ENCODE data around the gene REC114.
A peak's percentile ranks its signal among the peaks of the same experiment; 100 is the strongest.

Gene REC114

GRCh38 chr15:73578026-73578425 is 135.1 kb downstream of the REC114 start:
- Histone ChIP-seq H3K4me3 (ENCODE audit: low read depth in 1 of 2, low read length in 1 of 2) (no peak overlapping the region), H3K9me3 (no peaks in the 10 kb centered on the region), H3K4me1 (ENCODE audit: control insufficient read depth in 1 of 2, insufficient read depth in 1 of 2, low read depth in 1 of 2, low read length in 1 of 2) (no peaks in the 10 kb centered on the region), H3K27ac (no peak overlapping the region), H3K36me3 (peaks cover 81% of the 10 kb centered on the region), H3K27me3 (no peaks in the 10 kb centered on the region)
- TF ChIP-seq CTCF (IDR thresholded peaks at IDR 0.05), result no peak

GRCh38 chr15:73582851-73583379 is 140.0 kb downstream of the REC114 start:
- Histone ChIP-seq H3K4me3 (ENCODE audit: low read depth in 1 of 2, low read length in 1 of 2) (no peak overlapping the region), H3K27ac (peak overlapping the region; percentile 54), H3K36me3 (peaks cover 77% of the 10 kb centered on the region), H3K4me1 (ENCODE audit: control insufficient read depth in 1 of 2, insufficient read depth in 1 of 2, low read depth in 1 of 2, low read length in 1 of 2) (no peaks in the 10 kb centered on the region), H3K9me3 (no peaks in the 10 kb centered on the region), H3K27me3 (no peaks in the 10 kb centered on the region)
- no peak for TF ChIP-seq CTCF (IDR thresholded peaks at IDR 0.05)

GRCh38 chr15:73583544-73583943 is 140.6 kb downstream of the REC114 start:
- no peak for TF ChIP-seq CTCF (IDR thresholded peaks at IDR 0.05)
- H3K9me3 ChIP-seq, result no peaks in the 10 kb centered on the region
- peaks cover 75% of the 10 kb centered on the region for H3K36me3 ChIP-seq
- H3K27ac ChIP-seq, result peak overlapping the region; percentile 54
- H3K4me3 ChIP-seq (ENCODE audit: low read depth in 1 of 2, low read length in 1 of 2), result no peak overlapping the region
- no peaks in the 10 kb centered on the region for H3K4me1 ChIP-seq (ENCODE audit: control insufficient read depth in 1 of 2, insufficient read depth in 1 of 2, low read depth in 1 of 2, low read length in 1 of 2)
- H3K27me3 ChIP-seq, result no peaks in the 10 kb centered on the region

GRCh38 chr15:73584699-73585420 is 141.9 kb downstream of the REC114 start:
- H3K4me3 ChIP-seq (ENCODE audit: low read depth in 1 of 2, low read length in 1 of 2), result no peak overlapping the region
- no peaks in the 10 kb centered on the region for H3K27me3 ChIP-seq
- no peak for TF ChIP-seq CTCF (IDR thresholded peaks at IDR 0.05)
- H3K9me3 ChIP-seq, result no peaks in the 10 kb centered on the region
- H3K27ac ChIP-seq, result no peak overlapping the region
- H3K4me1 ChIP-seq (ENCODE audit: control insufficient read depth in 1 of 2, insufficient read depth in 1 of 2, low read depth in 1 of 2, low read length in 1 of 2), result peaks cover 4 to 7% of the 10 kb centered on the region in 2 experiments
- H3K36me3 ChIP-seq, result peaks cover 79% of the 10 kb centered on the region

- Histone ChIP-seq H3K36me3 (peaks cover 71% of the 10 kb centered on the region), H3K9me3 (no peaks in the 10 kb centered on the region), H3K27ac (no peak overlapping the region), H3K27me3 (no peaks in the 10 kb centered on the region), H3K4me3 (ENCODE audit: low read depth in 1 of 2, low read length in 1 of 2) (no peak overlapping the region), H3K4me1 (ENCODE audit: control insufficient read depth in 1 of 2, insufficient read depth in 1 of 2, low read depth in 1 of 2, low read length in 1 of 2) (peaks cover 9 to 12% of the 10 kb centered on the region in 2 experiments)
- TF ChIP-seq CTCF (IDR thresholded peaks at IDR 0.05), result no peak
Observed at GRCh38 chr15:73585871-73586654, 143.1 kb downstream of the REC114 start.

Measured in neutrophil (primary cell).